HG03025 (cell line): ENCODE measurements around the gene APOL1.
"Not testable (repeated sequence)": the region's sequence is repeated elsewhere in the genome, so short reads cannot be mapped to it uniquely, and the experiment has no call there.

ENCODE experiments used
- ATAC-seq: cut with Tn5 transposase; IDR thresholded peaks from one replicate; pipeline ENCODE4 v1.9.1; 2021; ENCODE audit warnings: mild to moderate bottlenecking, moderate library complexity; ENCODE audit not compliant: unreplicated experiment, low FRiP score

APOL1 gene

DNA sequence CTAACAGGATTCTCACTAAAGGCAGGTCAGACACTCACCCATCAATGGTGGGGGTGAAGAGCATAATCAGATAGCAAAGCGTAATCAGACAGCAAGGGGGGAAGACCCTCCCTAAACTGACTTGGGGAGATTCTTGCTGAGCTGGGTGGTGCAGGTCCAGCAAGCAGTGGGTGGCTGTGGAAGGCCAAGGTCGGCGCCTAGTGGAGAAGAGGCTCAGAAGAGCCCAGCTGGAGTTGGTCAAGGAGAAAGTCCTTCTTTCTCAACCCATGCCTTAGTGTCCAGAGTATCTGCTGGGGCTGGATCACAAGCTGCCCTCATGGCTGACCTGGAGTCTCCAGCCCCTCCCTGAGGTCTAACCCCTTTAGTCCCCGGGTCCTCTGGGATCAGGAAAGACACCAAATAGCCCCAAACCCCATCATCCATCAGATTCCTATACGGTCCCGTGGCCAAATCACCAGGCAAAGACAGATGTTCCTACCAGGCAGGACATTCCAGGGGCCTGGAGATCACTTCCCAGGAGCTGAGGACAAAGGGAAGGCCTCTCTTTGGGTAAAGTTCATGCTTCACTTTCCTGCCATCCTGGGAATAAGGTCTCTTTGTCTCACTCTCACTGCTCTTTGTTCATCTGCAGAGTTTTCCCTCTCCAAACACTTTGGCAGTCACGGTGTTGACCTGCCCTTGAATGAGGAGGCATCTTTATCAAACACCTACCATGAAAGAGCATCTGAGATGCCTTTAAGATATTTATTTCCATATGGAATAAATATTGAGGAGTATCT, 11.1 kb downstream of the APOL1 start:
- ATAC-seq: not testable (repeated sequence)

DNA sequence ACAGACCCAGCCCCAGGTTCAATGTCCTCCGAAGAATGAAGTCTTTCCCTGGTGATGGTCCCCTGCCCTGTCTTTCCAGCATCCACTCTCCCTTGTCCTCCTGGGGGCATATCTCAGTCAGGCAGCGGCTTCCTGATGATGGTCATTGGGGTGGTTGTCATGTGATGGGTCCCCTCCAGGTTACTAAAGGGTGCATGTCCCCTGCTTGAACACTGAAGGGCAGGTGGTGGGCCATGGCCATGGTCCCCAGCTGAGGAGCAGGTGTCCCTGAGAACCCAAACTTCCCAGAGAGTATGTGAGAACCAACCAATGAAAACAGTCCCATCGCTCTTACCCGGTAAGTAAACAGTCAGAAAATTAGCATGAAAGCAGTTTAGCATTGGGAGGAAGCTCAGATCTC, 14.1 kb downstream of the APOL1 start:
- no peak for ATAC-seq

DNA sequence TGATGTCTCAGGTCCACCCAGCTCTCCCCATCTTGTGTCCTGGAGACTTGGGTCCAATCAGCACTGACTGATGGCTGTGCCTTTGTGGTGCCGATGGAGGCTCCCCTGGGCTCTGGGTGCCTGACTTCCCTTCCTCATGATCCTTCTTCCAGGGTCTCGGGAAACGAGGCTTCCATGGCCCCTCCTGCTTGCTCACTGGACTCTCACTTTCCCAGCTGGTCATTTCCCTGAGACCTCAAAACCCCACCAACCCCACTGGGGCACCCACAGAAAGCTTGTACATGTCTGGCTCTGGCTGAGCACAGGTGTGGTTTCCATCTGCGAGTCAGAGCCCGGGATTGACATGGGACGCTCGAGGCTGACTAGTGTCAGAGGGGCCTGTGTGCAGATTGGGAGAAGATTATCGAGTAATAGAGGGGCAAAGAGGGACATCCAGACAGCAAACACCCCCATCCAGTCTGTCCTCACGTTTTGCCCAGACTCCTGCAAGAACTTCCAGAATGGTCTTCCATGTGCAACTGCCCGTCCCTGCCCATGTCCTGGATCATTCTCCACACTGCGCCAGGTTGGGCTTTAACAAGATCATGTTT, 15.1 kb downstream of the APOL1 start:
- no peak for ATAC-seq

DNA sequence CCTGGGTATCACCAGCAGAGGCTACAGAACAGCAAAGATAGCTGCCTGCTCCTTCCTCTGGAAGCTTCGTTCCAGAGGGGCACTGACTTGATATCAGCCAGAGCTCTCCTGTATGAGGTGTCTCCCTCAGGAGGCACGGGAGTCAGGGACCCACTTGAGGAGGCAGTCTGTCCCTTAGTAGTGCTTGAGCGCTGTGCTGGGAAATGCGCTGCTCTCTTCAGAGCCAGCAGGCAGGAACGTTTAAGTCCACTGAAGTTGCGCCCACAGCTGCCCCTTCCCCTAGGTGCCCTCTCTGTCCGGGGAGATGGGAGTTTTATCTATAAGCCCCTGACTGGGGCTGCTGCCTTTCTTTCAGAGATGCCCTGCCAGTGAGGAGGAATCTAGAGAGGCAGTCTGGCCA, 18.3 kb downstream of the APOL1 start:
- ATAC-seq: not testable (repeated sequence)

DNA sequence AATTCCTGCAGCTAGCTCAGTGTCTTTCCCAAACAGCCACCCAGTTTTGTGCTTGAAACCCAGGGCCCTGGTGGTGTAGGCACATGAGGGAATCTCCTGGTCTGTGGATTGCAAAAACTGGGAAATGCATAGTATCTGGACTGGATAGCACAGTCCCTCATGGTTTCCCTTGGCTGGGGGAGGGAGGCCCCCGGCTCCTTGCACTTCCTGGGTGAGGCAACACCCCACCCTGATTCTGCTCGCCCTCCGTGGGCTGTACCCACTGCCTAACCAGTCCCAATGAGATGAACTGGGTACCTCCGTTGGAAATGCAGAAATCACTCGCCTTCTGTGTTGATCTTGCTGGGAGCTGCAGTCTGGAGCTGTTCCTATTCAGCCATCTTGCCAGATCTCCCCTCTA, 19.0 kb downstream of the APOL1 start:
- ATAC-seq: not testable (repeated sequence)

DNA sequence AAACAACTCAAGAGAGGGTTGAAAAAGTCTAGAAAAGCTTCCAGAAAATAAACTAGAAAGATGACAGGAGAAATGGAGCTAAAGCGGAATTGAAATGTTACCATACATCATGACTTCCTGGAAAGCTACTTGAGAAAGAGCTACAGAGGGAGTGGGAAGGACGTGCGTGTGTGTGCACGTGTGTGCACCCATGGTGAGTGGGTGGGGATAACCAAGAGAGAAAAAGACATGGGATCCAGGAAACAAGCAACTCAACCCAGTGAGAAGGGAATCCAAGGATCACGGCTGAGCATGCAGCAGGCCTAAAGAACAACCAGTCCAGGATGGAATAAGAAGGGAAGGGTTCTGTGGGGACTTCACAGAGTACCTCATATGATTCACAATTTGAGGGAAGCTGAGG, 21.6 kb downstream of the APOL1 start:
- no peak for ATAC-seq

DNA sequence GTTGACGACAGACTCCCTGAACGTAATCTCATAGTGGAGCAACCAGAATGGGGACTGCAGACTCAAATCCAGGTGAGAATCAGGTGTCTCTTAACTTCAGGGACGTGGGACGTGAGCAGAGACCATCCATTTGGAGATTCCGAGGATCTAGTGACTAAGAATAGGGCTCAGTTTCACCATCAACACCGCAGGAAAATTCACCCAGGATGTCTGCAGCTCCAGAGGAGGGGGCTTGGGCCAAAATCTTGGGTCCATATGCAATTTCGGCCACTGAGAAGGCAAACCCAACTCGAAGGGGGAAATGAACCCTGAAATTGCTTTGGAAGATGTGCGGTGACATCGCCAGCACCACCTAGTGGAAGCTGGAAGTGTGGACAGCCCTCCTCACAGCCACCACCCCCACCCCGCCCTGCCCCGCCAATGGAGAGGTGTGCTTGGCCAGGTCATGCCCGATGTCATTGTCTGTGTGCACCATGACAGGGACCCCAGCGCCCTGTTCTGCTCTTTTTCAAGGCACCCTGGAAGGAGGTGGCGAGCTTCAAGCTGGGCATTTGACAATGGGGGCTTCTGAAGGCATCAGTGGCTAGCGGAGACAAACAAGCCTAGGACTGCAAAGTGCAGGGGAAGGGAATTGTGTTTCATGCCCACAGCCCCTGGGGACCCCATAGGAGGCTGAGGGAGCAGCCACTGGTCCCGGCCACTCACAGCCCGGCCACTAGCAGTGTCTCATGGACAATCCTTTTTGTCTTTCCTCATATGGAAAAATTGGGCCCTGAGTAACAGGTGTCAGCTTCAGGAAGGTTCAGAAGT, 24.8 kb downstream of the APOL1 start:
- ATAC-seq: no peak

DNA sequence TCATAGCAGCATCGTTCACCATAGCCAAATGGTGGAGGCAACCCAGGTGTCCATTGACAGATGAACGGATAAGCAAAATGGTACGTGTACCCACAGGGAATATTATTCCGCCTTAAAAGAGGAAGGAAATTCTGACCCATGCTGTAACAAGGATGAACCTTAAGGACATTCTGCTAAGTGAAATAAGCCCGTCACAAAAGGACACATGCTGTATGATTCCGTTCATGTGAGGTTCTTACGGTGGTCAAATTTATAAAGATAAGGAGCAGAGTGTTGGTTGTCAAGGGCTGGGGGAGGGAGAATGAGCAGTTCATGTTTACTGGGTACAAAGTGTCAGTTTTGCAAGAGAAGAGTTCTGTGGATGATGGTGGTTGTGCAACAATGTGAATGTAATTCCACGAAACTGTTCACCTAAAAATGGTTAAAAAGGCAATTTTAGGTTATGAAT, 26.3 kb downstream of the APOL1 start:
- no peak for ATAC-seq

DNA sequence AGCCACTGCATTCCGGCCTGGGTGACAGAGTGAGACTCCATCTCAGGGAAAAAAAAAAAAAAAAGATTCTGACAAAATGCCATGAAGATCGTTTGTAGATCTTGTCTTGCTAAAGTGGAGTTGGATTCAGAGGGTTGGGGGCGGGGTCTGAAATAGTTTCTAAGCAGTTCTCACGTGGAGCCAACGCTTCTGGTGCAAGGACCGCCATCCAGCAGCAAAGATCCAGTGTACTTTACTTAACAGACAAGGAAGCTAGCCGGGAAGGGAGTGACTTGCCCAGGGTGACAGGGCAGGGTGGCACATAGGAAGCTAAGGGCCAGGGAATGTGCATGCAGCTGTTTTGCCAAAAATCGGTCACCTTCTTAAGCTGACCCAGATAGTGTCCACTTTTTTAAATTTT, 27.4 kb downstream of the APOL1 start:
- ATAC-seq: no peak

DNA sequence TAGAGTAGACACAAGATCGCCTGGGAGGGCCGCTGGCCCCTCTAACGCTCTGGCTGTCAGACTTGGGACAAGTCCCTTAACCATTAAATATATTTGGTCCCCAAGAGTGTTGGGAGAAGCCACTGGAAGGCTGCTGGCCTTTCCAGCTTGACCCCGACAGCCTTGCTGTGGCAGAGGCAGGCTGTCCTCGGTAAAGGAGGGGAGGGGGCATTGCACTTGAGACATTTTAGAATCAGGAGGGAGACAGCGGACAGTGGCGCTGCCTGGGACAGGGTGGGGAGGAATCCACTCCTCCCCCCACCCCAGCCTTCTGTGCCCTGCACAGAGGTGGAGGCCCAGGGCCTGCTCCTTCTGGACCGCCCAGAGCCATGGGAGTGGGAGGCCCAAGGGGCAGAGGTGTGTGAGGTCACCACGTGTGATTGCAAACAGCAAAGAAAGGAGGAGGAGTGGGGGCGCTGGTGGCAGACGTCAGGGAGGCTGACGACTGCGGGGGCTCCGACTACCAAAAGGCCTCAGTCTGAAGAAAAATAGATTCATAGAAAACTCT, 28.9 kb downstream of the APOL1 start:
- no peak for ATAC-seq

DNA sequence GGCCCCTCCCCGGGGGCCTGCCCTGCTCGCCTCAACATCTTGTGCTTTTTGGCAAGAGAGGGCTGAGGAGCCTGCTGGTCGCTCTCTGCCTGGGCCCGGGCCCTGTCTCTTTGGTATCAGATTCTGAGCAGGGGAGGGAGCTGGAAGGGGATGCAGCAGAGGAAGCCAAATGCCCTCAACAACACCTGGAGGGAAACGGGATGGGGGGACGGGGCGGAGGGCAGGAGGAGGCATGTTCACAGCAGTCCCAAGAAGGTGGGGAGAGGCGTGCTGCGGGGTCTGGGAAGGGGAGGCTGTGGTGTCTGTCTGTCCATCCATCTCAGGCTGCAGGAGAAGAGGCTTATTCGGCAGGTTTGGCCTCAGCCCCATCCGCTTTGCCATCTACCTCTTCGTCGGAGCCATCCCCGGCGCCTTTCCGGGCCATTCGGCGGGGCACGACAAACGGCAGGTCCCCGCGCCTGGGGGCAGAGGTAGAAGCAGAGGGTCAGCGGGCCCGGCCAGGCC, 29.4 kb downstream of the APOL1 start:
- ATAC-seq: no peak

DNA sequence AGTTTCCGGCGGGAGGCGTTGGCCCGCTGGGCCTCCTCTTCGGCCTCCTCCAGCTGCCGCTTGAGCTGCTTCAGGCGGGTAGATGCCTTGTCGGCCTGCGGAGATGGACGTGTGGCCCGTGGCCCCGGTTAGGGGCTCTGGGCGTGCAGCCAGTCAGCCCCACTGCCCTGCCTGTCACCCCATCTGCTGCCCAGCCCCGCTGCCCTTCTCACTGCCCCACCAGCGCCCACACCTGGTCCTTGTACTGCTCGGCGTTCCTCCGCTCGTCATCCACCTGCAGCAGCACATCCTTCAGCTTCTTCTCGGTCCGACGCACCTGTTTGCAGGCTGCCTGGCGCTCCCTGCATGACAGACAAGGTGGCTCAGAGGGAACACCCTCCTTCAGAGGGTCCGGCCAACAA, 31.2 kb downstream of the APOL1 start:
- no peak for ATAC-seq

DNA sequence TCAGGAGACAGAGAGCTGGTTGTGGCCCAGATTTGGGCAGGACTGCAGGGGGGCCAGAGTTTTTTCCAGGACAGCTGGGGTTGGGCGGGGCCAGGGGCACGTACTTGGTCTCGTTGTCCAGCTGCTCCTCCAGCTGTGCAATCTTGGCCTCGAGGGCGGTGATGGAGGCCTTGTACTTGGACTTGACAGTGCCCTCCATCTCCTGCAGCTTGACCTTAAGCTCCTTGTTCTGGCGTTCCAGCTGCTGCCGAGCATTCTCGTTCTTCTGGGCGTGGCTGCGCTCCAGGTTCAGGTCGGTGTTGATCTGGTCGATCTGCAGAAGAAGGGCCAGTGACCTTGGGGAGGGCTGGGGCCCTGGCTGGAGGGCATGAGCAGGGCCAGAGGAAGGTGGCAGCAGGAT, 32.1 kb downstream of the APOL1 start:
- no peak for ATAC-seq

DNA sequence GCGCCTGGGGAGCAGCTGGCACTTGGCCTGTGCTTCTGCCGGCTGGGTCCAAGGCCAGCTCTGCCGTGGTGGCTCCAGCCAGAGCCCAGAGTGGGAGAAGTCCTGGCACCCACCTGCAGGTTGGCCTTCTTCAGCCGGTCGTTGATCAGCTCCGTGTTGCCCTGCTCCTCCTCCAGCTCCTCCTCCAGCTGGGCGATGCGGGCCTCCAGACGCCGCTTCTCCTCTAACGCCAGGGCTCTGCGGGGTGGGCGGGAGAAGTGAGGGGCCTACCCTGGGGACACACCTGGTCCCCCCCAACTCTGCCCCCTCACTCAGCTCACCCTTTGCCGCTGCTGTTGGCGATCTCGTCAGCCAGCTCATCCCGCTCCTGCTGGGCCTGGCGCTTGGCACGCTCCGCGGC, 32.6 kb downstream of the APOL1 start:
- ATAC-seq: no peak

DNA sequence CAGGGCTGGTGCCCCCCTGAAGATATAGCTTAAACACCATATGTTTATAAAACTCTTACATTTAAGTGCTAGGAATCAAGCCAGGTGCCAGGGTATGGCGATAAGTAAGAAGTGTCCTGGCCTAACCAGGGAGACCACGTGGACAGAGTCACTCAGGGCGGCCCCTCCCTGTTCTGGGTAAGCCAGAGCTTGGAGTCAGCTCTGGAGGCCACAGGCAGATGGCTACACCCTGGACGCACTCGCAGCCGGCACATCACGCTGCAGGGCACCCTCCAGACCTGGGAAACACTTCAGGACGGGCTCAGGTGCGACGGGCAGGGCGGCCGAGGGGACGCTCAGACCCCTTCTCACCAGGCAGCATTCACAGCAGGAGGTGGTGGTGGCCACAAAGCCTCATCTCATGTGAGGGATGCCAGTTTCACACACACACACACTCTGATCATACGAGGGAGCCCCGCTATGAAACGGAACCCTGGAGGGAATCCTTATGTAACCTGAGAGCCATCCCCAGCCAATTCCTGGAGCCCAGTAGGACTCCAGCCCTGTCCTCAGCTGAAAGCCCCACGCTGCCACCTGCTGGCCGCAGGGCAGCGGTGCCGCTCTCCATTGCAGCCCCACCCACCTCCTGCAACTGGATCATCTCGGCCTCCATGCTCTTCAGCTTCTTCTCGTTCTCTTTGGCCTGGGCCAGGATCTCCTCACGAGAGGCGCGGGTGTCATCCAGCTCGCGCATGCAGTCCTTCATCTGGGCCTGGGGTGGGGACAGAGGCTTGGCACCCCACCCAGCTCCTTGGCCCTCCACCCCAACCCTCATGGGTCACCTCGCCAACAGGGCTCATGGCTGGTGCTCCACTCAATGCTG, 33.4 kb downstream of the APOL1 start:
- no peak for ATAC-seq

DNA sequence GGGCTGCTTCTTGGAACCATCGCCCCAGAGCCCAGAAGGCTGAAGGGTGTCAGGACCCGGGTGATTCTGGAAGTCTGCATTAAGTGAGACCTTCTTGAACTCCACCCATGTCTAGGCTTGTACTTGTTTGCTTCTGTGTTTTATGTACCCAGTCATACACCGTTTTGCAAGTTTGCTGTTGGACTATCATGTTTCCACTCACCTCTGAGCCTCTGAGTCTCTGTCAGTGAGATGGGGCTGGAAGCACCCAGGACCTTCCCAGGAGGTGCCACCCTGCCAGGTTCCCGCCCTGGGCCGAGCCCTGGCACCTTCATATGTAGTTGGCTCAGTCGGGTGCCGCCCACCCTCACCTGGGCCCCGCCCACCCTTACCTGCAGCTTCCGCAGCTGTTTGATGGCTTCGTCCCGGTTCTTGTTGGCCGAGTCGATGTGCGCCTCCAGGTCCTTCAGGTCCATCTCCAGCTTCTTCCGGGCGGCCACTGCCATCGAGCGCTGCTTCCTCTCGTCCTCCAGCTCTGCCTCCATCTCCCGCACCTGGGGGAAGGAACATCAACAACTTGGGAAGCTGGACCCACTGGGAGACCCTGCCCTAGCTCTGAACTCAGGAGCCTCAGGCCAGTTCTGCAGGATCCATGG, 35.1 kb downstream of the APOL1 start:
- no peak for ATAC-seq

DNA sequence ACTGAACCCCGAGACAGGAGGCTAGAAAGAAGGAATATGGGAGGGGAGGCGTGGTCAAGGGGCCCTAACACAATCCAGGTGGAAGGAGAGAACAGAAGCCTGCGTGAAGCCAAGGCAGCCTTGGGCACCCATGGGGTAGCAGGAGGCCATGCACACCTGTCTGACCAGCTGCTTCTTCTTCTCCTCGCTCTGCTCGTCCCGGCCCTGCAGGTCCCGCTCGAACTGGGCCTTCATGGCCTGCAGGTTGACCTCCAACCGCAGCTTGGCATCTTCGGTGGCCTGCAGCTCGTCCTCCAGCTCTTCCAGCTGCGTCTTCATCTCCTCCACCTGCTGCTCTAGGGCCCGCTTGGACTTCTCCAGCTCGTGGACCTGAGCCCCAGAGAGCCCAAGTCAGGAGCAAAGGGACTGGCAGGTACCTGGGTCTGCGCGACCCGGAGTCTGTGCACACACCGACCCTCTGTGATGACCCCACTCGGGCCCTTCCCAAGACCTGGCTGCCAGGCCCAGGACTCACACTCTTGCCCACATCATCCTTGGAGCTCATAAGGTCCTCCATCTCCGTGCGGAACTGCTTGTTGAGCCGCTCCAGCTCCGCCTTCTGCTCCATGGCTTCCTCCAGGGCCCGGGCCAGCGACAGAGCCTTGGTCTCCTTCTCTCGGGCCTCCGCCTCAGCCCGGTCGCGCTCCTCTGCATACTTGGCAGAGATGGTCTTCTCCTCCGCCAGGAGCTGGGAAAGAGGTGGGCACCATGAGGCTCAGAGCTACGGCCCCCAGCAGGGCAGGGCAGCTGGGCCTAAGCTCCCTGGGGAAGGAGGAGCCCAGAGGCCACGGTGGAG, 35.9 kb downstream of the APOL1 start:
- ATAC-seq: no peak

DNA sequence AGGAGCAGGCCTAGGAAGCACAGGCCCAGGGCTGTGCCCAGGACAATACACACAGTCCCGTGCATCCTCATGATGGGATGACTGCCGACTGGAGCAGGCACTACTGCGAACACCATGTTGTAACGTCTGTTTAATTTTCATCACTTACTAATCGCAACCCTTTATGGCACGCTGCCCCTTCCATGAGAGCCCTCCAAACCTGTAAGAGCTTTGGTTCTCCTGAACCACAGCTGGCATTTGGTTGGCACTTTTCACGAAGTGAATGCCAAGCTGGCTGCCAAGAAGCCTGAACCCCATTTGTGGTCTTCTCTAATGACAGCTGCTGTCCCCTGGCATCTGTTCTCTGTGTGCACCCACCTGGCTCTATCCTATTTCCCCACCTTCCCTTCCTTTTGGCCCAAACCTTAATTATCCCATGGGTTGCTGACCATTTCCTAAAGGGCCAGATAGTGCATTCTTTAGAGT, 36.5 kb downstream of the APOL1 start:
- no peak for ATAC-seq

DNA sequence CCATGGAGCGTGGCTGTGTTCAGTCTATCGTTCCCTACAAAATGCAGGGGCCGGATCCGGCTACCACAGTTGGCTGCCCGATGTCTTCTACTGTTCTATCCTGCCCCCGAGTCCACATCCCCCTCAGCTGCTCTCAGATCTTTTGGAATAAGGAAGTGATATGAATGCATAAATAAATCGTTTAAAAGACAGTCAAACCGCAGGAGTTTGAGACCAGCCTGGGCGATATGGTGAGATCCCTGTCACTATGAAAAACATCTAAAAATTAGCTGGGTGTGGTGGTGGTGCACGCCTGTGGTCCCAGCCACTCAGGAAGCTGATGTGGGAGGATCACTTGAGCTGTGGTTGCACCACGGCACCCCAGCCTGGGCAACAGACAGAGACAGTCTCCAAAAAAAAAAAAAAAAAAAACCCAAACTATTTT, 37.0 kb downstream of the APOL1 start:
- not testable (repeated sequence) for ATAC-seq
